NCI-H1417 (cell line): ENCODE results near the gene PLK5.
A peak's percentile ranks its signal among the peaks of the same experiment; 100 is the strongest.

Source experiments
- DNase-seq, 3 experiments: peaks; one replicate each; lab custom pipeline; 2025; lab: John Stamatoyannopoulos, UW

PLK5 gene

DNA sequence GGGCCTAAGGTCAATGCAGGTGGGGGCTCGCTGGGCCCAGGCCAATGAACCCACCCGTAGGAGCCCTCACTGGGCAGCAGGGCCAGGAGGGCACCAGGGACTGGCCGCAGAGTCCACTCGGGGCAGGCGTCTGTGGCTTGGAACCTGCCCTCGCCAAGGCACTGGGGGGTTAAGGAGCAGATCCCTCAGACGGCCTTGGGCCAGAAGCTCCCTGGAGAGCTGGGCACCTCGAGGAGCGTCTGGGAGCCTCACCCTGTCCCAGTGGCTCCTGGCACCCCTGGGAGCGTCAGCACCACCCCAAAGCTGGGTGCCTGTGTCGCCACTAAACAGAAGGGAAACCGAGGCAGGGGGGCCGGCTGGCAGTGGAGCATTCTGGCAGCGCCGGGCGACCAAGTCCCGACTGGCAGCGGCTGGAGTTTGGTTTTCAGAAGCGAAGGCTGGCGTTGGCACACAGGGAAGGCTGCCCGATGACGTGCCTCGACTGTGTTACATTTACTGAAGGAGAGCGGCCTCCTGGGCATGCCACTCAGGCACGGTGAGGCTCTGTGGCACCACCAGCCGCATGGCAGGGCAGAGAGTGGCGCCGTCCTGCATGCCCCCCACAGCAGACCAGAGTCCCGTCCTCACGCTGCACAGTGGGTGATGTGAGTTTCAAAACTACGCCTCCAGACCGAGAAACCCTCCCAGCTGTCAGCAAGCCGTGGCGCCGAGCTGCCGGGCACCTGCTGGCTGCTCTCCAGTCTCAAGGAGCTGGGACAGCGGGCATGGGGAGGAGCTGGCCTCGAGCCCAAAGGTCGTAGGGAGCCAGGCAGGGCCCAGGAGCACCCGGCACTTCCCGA, 53.4 kb downstream of the PLK5 start:
- DNase-seq: peak; percentile 48 to 69 (median 68)

- peak in 1 of 3 experiments; percentile 46 for DNase-seq
Measured at GRCh38 chr19:1577929-1578618, 54.2 kb downstream of the PLK5 start.

DNA sequence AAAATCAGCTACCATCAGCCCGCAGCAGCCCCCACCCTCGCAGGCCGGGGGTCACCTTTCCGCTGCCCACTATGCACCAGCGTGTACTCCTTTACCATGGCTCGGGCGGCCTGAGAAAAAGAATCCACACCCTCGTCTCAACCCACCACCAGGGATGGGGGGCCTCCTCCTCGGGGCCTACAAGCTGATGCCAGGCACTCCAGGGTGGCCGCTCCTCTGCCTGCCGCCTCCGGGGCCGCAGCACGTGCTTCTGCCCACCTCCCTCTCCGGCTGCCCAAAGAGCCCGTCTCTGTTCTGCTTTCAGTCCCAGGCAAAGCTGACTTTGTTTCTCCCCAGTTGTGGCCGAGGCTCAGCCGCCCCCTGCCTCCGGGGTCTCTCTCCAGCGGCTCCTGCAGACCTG, 55.3 kb downstream of the PLK5 start:
- DNase-seq: no peak

- DNase-seq: no peak
Measured at GRCh38 chr19:1580382-1580781, 56.5 kb downstream of the PLK5 start.

DNA sequence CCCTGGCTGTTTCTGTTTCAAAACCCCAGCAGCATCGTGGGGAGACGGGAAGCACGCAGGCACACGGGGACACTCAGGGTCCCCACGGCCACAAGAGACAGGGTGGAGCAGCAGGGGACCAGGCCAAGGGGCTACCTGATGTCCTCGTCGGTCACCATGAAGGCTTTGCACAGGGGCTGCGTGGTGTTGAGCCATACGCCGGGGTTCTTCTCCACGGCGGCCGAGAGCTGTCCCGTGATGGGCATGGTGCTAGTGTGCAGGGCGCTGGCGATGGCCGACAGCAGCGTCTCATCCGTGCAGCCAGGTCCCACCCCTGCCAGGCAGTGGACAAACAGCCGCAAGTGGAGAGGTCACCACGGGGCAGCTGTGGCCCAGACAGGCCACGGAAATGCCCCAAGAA, 57.1 kb downstream of the PLK5 start:
- no peak for DNase-seq

DNA sequence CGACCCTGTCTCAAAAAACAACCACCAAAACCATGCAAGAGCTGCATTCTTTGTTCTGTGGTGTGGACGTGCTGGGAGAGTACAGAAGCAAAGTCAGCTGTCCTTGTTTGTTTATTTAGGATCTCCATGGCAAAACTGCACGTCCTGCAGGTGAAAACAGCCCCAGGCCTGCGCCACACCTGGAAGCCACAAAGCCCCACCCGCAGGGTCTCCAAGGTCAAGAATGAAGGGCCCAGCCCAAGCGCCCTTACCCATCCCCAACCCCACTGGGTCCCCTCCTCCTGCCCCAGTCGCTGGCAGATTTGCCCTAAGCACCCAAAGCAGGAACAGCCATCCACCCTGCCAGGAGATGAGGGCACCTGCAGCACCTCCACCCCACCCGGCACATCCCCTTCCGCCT, 58.3 kb downstream of the PLK5 start:
- DNase-seq: peak in 2 of 3 experiments; percentile 56 to 83

DNA sequence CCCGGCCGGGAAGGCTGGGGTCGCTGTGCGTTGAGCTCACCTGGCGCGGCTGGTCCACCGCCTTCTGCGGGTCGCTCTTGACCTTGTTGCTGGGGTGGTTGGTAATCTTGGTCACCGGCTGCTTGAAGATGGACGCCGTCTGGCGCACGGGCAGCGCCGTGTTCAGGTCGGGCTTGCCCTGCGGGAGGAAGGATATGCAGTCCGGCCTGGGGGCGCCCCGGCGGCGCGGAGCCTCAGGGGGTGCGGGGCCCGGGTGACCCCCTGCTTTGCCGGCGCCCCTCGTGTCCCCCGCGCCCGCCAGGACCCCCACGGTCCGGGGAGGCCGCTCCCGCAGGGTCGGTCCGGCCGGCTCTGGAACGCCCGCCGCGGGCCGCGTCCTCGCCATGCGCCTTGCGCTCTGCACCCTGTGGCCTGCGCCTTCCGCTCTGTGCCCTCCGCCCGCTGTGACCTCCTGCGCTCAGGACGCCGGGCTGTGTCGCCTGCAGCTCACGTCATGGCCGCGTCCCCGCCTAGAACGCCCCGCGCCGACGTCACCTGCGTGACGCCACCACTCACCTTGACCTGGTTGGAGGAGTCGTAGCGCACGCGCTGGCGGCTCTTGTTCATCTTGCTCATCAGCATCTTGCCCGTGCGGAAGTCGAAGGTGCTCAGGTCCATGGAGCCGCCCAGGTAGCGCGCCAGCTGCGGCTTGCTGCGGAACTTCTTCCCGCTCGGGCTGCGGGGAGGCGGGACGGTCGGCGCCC, 60.8 kb downstream of the PLK5 start:
- no peak for DNase-seq

GRCh38 chr19:1585243-1585580, 61.3 kb downstream of the PLK5 start:
- no peak for DNase-seq
